NCI-H69 (cell line): Measurements from ENCODE around the gene AHRR.

Source experiments
- DNase-seq: peaks from one replicate; lab custom pipeline; 2025; lab: John Stamatoyannopoulos, UW

Gene AHRR

DNA sequence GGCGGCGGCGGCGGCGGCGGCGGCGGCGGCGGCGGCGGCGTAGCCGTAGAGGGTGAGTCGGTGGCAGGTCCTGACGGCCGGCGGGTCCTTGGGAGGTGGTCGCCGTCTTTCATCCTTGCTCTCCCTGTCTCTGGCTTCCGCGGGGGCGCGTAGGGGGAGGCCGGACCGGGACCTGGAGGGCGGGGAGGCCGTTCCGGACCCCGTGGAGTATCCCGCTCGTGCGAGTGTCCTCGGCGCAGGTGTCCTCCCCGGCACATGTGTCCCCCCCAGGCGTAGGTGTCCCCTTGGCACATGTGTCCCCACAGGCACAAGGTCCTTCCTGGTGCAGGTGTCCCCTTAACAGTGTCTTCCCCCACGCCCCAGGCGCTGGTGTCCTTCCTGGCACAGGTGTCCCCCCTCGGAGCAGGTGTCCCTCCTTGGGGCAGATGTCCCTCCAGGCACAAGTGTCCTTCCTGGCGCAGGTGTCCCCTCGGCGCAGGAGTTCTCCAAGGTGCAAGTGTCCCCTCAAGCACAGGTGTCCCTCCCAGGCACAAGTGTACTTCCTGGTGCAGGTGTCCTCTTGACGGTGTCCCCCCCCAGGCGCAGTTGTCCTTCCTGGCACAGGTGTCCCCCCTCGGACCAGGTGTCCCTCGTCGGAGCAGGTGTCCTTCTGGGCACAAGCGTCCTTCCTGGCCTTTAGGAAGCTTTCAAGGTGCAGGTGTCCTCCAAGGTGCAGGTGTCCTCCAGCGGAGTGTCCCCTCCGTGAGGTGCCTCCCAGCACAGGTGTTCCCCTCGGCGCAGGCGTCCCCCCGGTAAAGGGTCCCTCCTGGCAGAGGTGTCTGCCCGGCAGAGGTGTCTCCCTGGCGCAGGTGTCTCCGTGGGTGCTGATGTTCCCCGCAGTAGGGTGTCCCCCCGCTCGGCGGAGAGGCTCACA, 122.0 kb downstream of the AHRR start:
- peak; percentile 42 for DNase-seq

GRCh38 chr5:444226-444625, 122.7 kb downstream of the AHRR start:
- no peak for DNase-seq

DNA sequence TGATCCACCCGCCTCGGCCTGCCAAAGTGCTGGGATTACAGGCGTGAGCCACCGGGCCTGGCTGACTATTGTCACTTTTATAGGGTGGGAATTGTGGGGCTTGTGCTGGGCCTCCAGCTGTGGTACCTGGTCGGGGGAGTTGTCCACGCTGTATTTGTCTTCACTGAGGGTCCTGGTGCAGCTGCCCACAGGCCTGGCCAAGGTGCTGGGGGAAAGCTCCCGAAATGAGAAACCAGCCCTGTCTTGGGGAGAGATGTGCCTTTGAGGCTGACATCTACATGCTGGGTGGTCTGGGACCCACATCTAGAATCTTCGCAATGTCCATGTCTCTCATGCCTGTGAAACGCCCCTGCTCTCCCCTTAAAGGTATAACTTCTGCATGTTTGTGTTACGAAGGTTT, 124.1 kb downstream of the AHRR start:
- DNase-seq = no peak

DNA sequence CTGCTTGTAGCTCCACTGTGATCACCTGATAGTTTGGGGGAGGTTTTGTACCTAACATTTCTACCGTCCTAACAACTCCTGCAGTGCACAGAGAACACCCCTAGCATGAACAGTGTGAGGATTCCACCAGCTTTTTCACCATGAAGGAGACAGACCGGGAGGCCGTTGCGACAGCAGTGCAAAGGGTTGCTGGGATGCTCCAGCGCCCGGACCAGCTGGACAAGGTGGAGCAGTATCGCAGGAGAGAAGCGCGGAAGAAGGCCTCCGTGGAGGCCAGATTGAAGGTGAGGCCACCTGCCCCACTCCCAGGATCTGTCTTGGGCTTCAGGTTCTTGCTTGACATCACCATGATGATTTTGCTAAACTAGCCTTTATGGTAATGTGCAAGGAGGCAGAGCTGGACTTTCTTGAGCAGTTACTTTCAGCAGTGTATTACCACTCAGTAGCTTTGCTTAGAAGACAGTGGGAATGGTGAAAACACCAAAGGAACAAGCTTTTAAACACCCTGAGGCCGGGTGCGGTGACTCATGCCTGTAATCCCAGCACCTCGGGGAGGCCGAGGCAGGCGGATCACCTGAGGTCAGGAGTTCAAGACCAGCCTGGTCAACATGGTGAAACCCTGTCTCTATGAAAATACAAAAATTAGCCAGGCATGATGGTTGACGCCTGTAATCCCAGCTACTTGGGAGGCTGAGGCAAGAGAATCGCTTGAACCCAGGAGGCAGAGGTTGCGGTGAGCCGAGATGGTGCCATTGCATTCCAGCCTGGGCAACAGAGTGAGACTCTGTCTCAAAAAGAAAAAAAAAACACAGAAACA, 124.8 kb downstream of the AHRR start:
- no peak for DNase-seq

DNA sequence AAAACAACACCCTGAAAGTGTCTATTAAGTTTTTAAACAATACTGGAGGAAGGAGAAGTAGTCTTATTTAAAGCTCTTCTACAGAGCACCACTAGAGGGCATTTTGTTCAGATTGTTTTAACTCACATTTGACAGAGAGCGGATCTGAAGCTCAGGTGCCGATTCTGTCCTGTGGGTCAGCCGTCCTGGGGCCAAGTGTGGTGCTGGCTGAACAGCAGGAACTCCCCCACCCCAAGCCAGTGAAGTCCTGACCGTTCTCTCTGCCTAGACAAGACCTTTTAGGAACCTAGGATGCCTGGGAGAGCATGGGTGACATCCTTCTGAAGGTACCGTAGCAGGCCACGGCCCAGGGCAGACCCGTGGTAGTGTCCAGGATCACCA, 125.4 kb downstream of the AHRR start:
- DNase-seq = peak; percentile 57

- DNase-seq = no peak
Measured at GRCh38 chr5:447501-447900, 126.0 kb downstream of the AHRR start.

GRCh38 chr5:448061-448765, 126.7 kb downstream of the AHRR start:
- DNase-seq = no peak

DNA sequence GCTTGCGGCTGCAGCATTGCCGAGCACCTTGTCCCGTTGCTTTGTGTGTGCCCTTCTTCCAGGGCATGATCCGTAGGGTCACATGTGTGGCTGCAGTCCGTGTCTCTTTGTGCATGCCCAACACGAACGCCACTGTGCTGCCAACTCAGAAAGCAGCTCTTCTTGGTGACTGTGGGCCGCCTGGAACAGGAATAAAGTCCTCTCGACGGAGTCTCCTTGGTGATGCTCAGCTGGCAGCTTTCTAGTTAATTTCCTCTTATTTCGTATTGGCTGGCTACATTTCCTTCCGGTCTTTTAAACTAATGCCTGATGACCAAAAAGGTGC, 127.2 kb downstream of the AHRR start:
- no peak for DNase-seq

- DNase-seq = no peak
Measured at GRCh38 chr5:449151-449550, 127.6 kb downstream of the AHRR start.

GRCh38 chr5:451587-452458, 130.3 kb downstream of the AHRR start:
- DNase-seq = no peak

GRCh38 chr5:452978-453710, 131.6 kb downstream of the AHRR start:
- DNase-seq = no peak

GRCh38 chr5:453725-454481, 132.4 kb downstream of the AHRR start:
- no peak for DNase-seq

DNA sequence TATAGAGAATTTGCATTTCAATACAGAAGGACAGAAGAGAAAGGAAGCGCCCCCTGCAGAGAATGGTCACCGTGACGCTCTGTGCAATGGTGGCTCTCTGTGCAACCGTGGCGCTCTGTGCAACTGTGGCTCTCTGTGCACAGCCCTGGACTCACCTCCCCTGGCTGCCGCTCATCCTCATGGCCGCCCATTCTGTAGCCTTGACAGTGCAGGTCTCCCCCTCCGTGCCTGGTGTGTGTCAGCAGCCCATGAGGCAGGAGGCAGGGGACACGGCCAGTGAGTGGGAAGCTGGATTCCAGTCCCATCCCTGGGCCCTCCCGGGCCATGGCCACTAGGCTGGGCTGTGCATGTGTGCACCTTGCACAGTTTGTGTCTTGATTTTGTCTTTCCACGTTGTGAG, 133.4 kb downstream of the AHRR start:
- DNase-seq = no peak

- no peak for DNase-seq
Measured at GRCh38 chr5:455806-456205, 134.3 kb downstream of the AHRR start.

- no peak for DNase-seq
Measured at GRCh38 chr5:456351-457194, 135.1 kb downstream of the AHRR start.

DNA sequence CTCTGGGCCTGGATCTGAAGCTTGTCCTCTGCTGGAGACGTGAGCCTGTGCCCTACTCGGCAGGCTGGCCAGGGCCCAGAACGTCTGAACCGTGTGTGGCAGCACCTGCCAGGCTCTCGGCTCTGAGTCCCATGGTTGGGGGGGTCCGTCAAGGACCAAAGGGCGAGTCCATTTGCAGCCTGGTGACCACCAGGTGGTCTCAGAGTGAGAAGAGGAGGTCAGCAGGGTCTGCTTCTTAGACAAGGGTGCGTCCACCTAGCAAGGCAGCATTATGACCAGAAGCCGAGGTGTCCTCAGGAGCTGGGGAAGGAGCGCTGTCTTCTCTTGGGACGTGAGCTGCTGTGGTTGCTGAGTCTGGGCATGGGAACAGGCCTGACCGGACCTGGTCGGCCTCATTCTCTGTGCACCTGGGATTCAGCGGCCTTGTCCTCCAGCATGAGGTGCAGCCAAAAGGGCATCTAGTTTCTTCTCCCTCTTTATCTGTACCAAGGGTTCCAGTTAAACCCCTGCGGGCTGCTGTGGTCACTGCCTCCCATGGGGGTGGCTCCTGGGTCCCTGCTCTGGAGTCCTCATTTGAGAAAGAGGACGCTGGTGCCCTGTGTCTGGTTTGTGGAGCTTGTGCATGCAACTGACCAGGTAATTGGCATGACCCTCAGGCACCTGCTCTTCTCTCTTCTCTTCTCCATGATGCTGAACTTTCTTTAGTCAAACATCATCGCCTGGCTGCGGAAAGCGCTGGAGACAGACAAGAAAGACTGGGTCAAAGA, 135.9 kb downstream of the AHRR start:
- no peak for DNase-seq

- no peak for DNase-seq
Measured at GRCh38 chr5:458547-459353, 137.2 kb downstream of the AHRR start.
